AG04449 (cell line): ENCODE data around the gene ARL6IP4.

Experiments
- CTCF ChIA-PET: fragments of 350-600 bp; formaldehyde crosslinking; extraction: SDS; loops from one replicate; lab custom pipeline; 2021; ENCODE audit warnings: antibody characterized with exemption; lab: Yijun Ruan, JAX
- POLR2A ChIA-PET: fragments of 400-600, 350-600 bp; formaldehyde crosslinking; extraction: SDS; loops from one replicate; lab custom pipeline; 2020; ENCODE audit warnings: antibody characterized with exemption, inconsistent platforms; lab: Yijun Ruan, JAX
- DNase-seq: peaks from one replicate; pipeline ENCODE4 v3.0.0-alpha.2; 2010; ENCODE audit warnings: low read depth, low spot score
- H3K4me3 ChIP-seq: 2 replicates; pipeline ENCODE4 v1.5.1; 2011; ENCODE audit warnings: low read depth, mild to moderate bottlenecking, control low read depth, low read length
- TF ChIP-seq, protein P1 (sequence below): IDR thresholded peaks from one replicate; pipeline ENCODE4 v1.5.1; 2011; ENCODE audit warnings: mild to moderate bottlenecking, moderate library complexity, low read length, control low read depth, inconsistent platforms; ENCODE audit not compliant: insufficient read depth; ENCODE audit errors: missing control alignments

ARL6IP4 gene

GRCh38 chr12:122955156-122955555, 25.3 kb upstream of the ARL6IP4 start:
- no peak overlapping the region for H3K4me3 ChIP-seq
- DNase-seq, result no peak
- ChIA-PET CTCF (interaction anchor here (0.9 to 17.1 kb wide), 8 partner anchors 8 to 317 kb away, joined by 3 to 449 read pairs (median 9); no protein-coding TSS in a partner anchor), POLR2A (interaction anchor here (0.8 to 1.5 kb wide), 2 partner anchors 11 to 232 kb away, joined by 3 to 4 read pairs; partner anchors contain the start of gene ABCB9)
- TF ChIP-seq, protein P1, sequence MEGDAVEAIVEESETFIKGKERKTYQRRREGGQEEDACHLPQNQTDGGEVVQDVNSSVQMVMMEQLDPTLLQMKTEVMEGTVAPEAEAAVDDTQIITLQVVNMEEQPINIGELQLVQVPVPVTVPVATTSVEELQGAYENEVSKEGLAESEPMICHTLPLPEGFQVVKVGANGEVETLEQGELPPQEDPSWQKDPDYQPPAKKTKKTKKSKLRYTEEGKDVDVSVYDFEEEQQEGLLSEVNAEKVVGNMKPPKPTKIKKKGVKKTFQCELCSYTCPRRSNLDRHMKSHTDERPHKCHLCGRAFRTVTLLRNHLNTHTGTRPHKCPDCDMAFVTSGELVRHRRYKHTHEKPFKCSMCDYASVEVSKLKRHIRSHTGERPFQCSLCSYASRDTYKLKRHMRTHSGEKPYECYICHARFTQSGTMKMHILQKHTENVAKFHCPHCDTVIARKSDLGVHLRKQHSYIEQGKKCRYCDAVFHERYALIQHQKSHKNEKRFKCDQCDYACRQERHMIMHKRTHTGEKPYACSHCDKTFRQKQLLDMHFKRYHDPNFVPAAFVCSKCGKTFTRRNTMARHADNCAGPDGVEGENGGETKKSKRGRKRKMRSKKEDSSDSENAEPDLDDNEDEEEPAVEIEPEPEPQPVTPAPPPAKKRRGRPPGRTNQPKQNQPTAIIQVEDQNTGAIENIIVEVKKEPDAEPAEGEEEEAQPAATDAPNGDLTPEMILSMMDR, result no peak

GRCh38 chr12:122956035-122956434, 24.4 kb upstream of the ARL6IP4 start:
- CTCF ChIA-PET, result interaction anchor here (0.7 to 17.1 kb wide), 7 partner anchors 9 to 282 kb away, joined by 3 to 449 read pairs (median 9); no protein-coding TSS in a partner anchor
- no peak for DNase-seq
- POLR2A ChIA-PET, result interaction anchor here (0.8 to 1.5 kb wide), 2 partner anchors 10 to 231 kb away, joined by 3 to 4 read pairs; partner anchors contain the start of gene ABCB9
- TF ChIP-seq, protein P1, result no peak
- H3K4me3 ChIP-seq, result no peak overlapping the region

- TF ChIP-seq, protein P1, result no peak
- POLR2A ChIA-PET, result interaction anchor here (0.7 kb wide), 1 partner anchor 13 kb away, joined by 3 read pairs; no protein-coding TSS in a partner anchor
- no peak overlapping the region for H3K4me3 ChIP-seq
- no peak for DNase-seq
- CTCF ChIA-PET, result interaction anchor here (0.7 to 17.1 kb wide), 3 partner anchors 10 to 164 kb away, joined by 3 to 449 read pairs (median 4); no protein-coding TSS in a partner anchor
These were observed 22.1 kb upstream of the ARL6IP4 start for GRCh38 chr12:122958198-122958888.

GRCh38 chr12:122959566-122960192, 20.8 kb upstream of the ARL6IP4 start:
- no peak overlapping the region for H3K4me3 ChIP-seq
- CTCF ChIA-PET, result interaction anchor here (1.5 to 17.1 kb wide), 2 partner anchors 12 to 95 kb away, joined by 4 to 449 read pairs; no protein-coding TSS in a partner anchor
- TF ChIP-seq, protein P1, result no peak
- no peak for DNase-seq
- POLR2A ChIA-PET, result no interaction called here

GRCh38 chr12:122960193-122960569, 20.3 kb upstream of the ARL6IP4 start:
- POLR2A ChIA-PET, result no interaction called here
- DNase-seq, result no peak
- TF ChIP-seq, protein P1, result no peak
- CTCF ChIA-PET, result interaction anchor here (1.3 kb wide), 2 partner anchors 100 to 166 kb away, joined by 3 to 6 read pairs; no protein-coding TSS in a partner anchor
- H3K4me3 ChIP-seq, result no peak overlapping the region
